ENCODE results near the gene DTD2.
A peak's percentile ranks its signal among the peaks of the same experiment; 100 is the strongest.

Gene DTD2

GRCh38 chr14:31457665-31458659 is 656 bp upstream of the DTD2 start:
- Histone ChIP-seq H2BK120ac (ENCODE audit: low read depth, low read length) (no peak overlapping the region), H2BK15ac (replicated peaks; ENCODE audit: low read depth) (no peak overlapping the region), H3K9ac (ENCODE audit: low read length) (no peak overlapping the region), H3K27me3 (ENCODE audit: insufficient read depth, low read length, poor library complexity) (no peaks in the 10 kb centered on the region), H2AK5ac (ENCODE audit: low read length) (no peak overlapping the region), H4K8ac (ENCODE audit: low read depth, low read length) (no peak overlapping the region), H4K5ac (ENCODE audit: low read length) (no peak overlapping the region), H2BK5ac (ENCODE audit: low read length) (no peak overlapping the region), H3K79me1 (ENCODE audit: low read length) (no peaks in the 10 kb centered on the region), H3K4me2 (ENCODE audit: low read length) (no peak overlapping the region), H3K4ac (ENCODE audit: low read depth, low read length) (no peak overlapping the region), H3K23ac (ENCODE audit: low read length) (no peak overlapping the region), H3K4me3 (ENCODE audit: low read length) (no peak overlapping the region), H3K4me1 (ENCODE audit: control insufficient read depth, low read depth, low read length) (no peaks in the 10 kb centered on the region), H3K56ac (ENCODE audit: low read length) (no peak overlapping the region), H3K18ac (ENCODE audit: low read length) (no peak overlapping the region), H3K36me3 (ENCODE audit: control insufficient read depth, insufficient read depth, low read length) (no peaks in the 10 kb centered on the region), H3K79me2 (ENCODE audit: control insufficient read depth, insufficient read depth, low read length) (no peaks in the 10 kb centered on the region), H3K27ac (ENCODE audit: low read depth, low read length) (no peak overlapping the region)
- WGBS (ENCODE audit: extremely low coverage, insufficient coverage, low lambda C conversion rate), result no CpG with 5 or more reads among the region's 11 CpGs
- DNase-seq, result peak; percentile 57

- H3K4me1 ChIP-seq (ENCODE audit: control insufficient read depth, low read depth, low read length), result no peaks in the 10 kb centered on the region
- H4K8ac ChIP-seq (ENCODE audit: low read depth, low read length), result no peak overlapping the region
- H4K5ac ChIP-seq (ENCODE audit: low read length), result no peak overlapping the region
- H3K18ac ChIP-seq (ENCODE audit: low read length), result no peak overlapping the region
- no peaks in the 10 kb centered on the region for H3K27me3 ChIP-seq (ENCODE audit: insufficient read depth, low read length, poor library complexity)
- no peak overlapping the region for H3K4me2 ChIP-seq (ENCODE audit: low read length)
- no CpG with 5 or more reads among the region's 2 CpGs for WGBS (ENCODE audit: extremely low coverage, insufficient coverage, low lambda C conversion rate)
- H3K9ac ChIP-seq (ENCODE audit: low read length), result no peak overlapping the region
- no peaks in the 10 kb centered on the region for H3K79me2 ChIP-seq (ENCODE audit: control insufficient read depth, insufficient read depth, low read length)
- no peak overlapping the region for H3K4ac ChIP-seq (ENCODE audit: low read depth, low read length)
- H2AK5ac ChIP-seq (ENCODE audit: low read length), result no peak overlapping the region
- no peaks in the 10 kb centered on the region for H3K79me1 ChIP-seq (ENCODE audit: low read length)
- no peak overlapping the region for H2BK120ac ChIP-seq (ENCODE audit: low read depth, low read length)
- H3K4me3 ChIP-seq (ENCODE audit: low read length), result no peak overlapping the region
- no peaks in the 10 kb centered on the region for H3K36me3 ChIP-seq (ENCODE audit: control insufficient read depth, insufficient read depth, low read length)
- no peak overlapping the region for H2BK15ac ChIP-seq (replicated peaks; ENCODE audit: low read depth)
- H3K56ac ChIP-seq (ENCODE audit: low read length), result no peak overlapping the region
- no peak overlapping the region for H3K27ac ChIP-seq (ENCODE audit: low read depth, low read length)
- peak; percentile 27 for DNase-seq
- no peak overlapping the region for H2BK5ac ChIP-seq (ENCODE audit: low read length)
- H3K23ac ChIP-seq (ENCODE audit: low read length), result no peak overlapping the region
These were observed 7.2 kb downstream of the DTD2 start for GRCh38 chr14:31449971-31450610.

- H2AK5ac ChIP-seq (ENCODE audit: low read length), result no peak overlapping the region
- no peaks in the 10 kb centered on the region for H3K36me3 ChIP-seq (ENCODE audit: control insufficient read depth, insufficient read depth, low read length)
- H2BK5ac ChIP-seq (ENCODE audit: low read length), result no peak overlapping the region
- H3K79me1 ChIP-seq (ENCODE audit: low read length), result no peaks in the 10 kb centered on the region
- H3K79me2 ChIP-seq (ENCODE audit: control insufficient read depth, insufficient read depth, low read length), result no peaks in the 10 kb centered on the region
- H3K4me2 ChIP-seq (ENCODE audit: low read length), result no peak overlapping the region
- WGBS (ENCODE audit: extremely low coverage, insufficient coverage, low lambda C conversion rate), result no CpG with 5 or more reads among the region's 8 CpGs
- no peak overlapping the region for H2BK120ac ChIP-seq (ENCODE audit: low read depth, low read length)
- H3K18ac ChIP-seq (ENCODE audit: low read length), result no peak overlapping the region
- H2BK15ac ChIP-seq (replicated peaks; ENCODE audit: low read depth), result no peak overlapping the region
- DNase-seq, result no peak
- no peak overlapping the region for H3K9ac ChIP-seq (ENCODE audit: low read length)
- no peaks in the 10 kb centered on the region for H3K27me3 ChIP-seq (ENCODE audit: insufficient read depth, low read length, poor library complexity)
- no peak overlapping the region for H3K27ac ChIP-seq (ENCODE audit: low read depth, low read length)
- H3K56ac ChIP-seq (ENCODE audit: low read length), result no peak overlapping the region
- H3K4me1 ChIP-seq (ENCODE audit: control insufficient read depth, low read depth, low read length), result no peaks in the 10 kb centered on the region
- H4K5ac ChIP-seq (ENCODE audit: low read length), result no peak overlapping the region
- H4K8ac ChIP-seq (ENCODE audit: low read depth, low read length), result no peak overlapping the region
- H3K4ac ChIP-seq (ENCODE audit: low read depth, low read length), result no peak overlapping the region
- no peak overlapping the region for H3K4me3 ChIP-seq (ENCODE audit: low read length)
- no peak overlapping the region for H3K23ac ChIP-seq (ENCODE audit: low read length)
These were observed 8.2 kb downstream of the DTD2 start for GRCh38 chr14:31449136-31449535.

GRCh38 chr14:31445703-31446102 is 11.6 kb downstream of the DTD2 start:
- DNase-seq, result no peak
- no peaks in the 10 kb centered on the region for H3K36me3 ChIP-seq (ENCODE audit: control insufficient read depth, insufficient read depth, low read length)
- no CpG with 5 or more reads among the region's 1 CpG for WGBS (ENCODE audit: extremely low coverage, insufficient coverage, low lambda C conversion rate)
- H3K4me1 ChIP-seq (ENCODE audit: control insufficient read depth, low read depth, low read length), result no peaks in the 10 kb centered on the region
- no peak overlapping the region for H2AK5ac ChIP-seq (ENCODE audit: low read length)
- no peak overlapping the region for H2BK5ac ChIP-seq (ENCODE audit: low read length)
- H3K4ac ChIP-seq (ENCODE audit: low read depth, low read length), result no peak overlapping the region
- no peak overlapping the region for H3K4me2 ChIP-seq (ENCODE audit: low read length)
- H3K23ac ChIP-seq (ENCODE audit: low read length), result no peak overlapping the region
- no peak overlapping the region for H4K8ac ChIP-seq (ENCODE audit: low read depth, low read length)
- H3K27me3 ChIP-seq (ENCODE audit: insufficient read depth, low read length, poor library complexity), result no peaks in the 10 kb centered on the region
- no peak overlapping the region for H2BK15ac ChIP-seq (replicated peaks; ENCODE audit: low read depth)
- no peak overlapping the region for H4K5ac ChIP-seq (ENCODE audit: low read length)
- H2BK120ac ChIP-seq (ENCODE audit: low read depth, low read length), result no peak overlapping the region
- no peak overlapping the region for H3K9ac ChIP-seq (ENCODE audit: low read length)
- H3K79me1 ChIP-seq (ENCODE audit: low read length), result no peaks in the 10 kb centered on the region
- H3K18ac ChIP-seq (ENCODE audit: low read length), result no peak overlapping the region
- H3K4me3 ChIP-seq (ENCODE audit: low read length), result no peak overlapping the region
- H3K56ac ChIP-seq (ENCODE audit: low read length), result no peak overlapping the region
- no peak overlapping the region for H3K27ac ChIP-seq (ENCODE audit: low read depth, low read length)
- no peaks in the 10 kb centered on the region for H3K79me2 ChIP-seq (ENCODE audit: control insufficient read depth, insufficient read depth, low read length)

- H2AK5ac ChIP-seq (ENCODE audit: low read length), result no peak overlapping the region
- no peak overlapping the region for H3K23ac ChIP-seq (ENCODE audit: low read length)
- no peak for DNase-seq
- no CpG with 5 or more reads among the region's 6 CpGs for WGBS (ENCODE audit: extremely low coverage, insufficient coverage, low lambda C conversion rate)
- H3K79me1 ChIP-seq (ENCODE audit: low read length), result no peaks in the 10 kb centered on the region
- H3K36me3 ChIP-seq (ENCODE audit: control insufficient read depth, insufficient read depth, low read length), result no peaks in the 10 kb centered on the region
- no peak overlapping the region for H4K8ac ChIP-seq (ENCODE audit: low read depth, low read length)
- no peak overlapping the region for H3K9ac ChIP-seq (ENCODE audit: low read length)
- no peak overlapping the region for H3K18ac ChIP-seq (ENCODE audit: low read length)
- no peak overlapping the region for H3K4ac ChIP-seq (ENCODE audit: low read depth, low read length)
- no peak overlapping the region for H2BK120ac ChIP-seq (ENCODE audit: low read depth, low read length)
- H3K4me3 ChIP-seq (ENCODE audit: low read length), result no peak overlapping the region
- no peak overlapping the region for H4K5ac ChIP-seq (ENCODE audit: low read length)
- H2BK15ac ChIP-seq (replicated peaks; ENCODE audit: low read depth), result no peak overlapping the region
- H3K4me1 ChIP-seq (ENCODE audit: control insufficient read depth, low read depth, low read length), result no peaks in the 10 kb centered on the region
- H2BK5ac ChIP-seq (ENCODE audit: low read length), result no peak overlapping the region
- no peak overlapping the region for H3K27ac ChIP-seq (ENCODE audit: low read depth, low read length)
- H3K56ac ChIP-seq (ENCODE audit: low read length), result no peak overlapping the region
- H3K79me2 ChIP-seq (ENCODE audit: control insufficient read depth, insufficient read depth, low read length), result no peaks in the 10 kb centered on the region
- H3K27me3 ChIP-seq (ENCODE audit: insufficient read depth, low read length, poor library complexity), result no peaks in the 10 kb centered on the region
- H3K4me2 ChIP-seq (ENCODE audit: low read length), result no peak overlapping the region
These were observed 15.0 kb downstream of the DTD2 start for GRCh38 chr14:31442284-31442683.
